SH-SY5Y (cell line): ENCODE data around the gene DLG5.

Experiments used
- GATA2 ChIP-seq: IDR thresholded peaks from 2 replicates; pipeline ENCODE4 v1.6.1; 2011; ENCODE audit warnings: mild to moderate bottlenecking, low read depth, low read length
- GATA3 ChIP-seq: IDR thresholded peaks from 2 replicates; pipeline ENCODE4 v1.6.1; 2011; ENCODE audit warnings: low read depth, mild to moderate bottlenecking, low read length, moderate library complexity

GRCh38 chr10:77840636-77841035 is 85.9 kb downstream of the DLG5 start:
- TF ChIP-seq GATA2 (no peak), GATA3 (no peak)
